Measurements from ENCODE around the gene GJA1. TPM values are rescaled to one million over a fixed set of nuclear protein-coding genes. Genes with fewer than 3 reads are reported as not detected.

GJA1 gene
- total and polyA plus RNA-seq, 4 donors: 20.7 to 90.0 (median 65.5) TPM

GRCh38 chr6:121463087-121463486 is 27.6 kb downstream of the GJA1 start:
- no peaks in the 10 kb centered on the region for H3K9me3 ChIP-seq (ENCODE audit: control insufficient read depth in 4 of 4, insufficient read depth in 3 of 4, low read length in 3 of 4)
- no peak overlapping the region for H3K9ac ChIP-seq (ENCODE audit: insufficient read depth in 1 of 2, low read length in 2 of 2)
- DNase-seq (no peak), ATAC-seq (ENCODE audit: insufficient read depth, low FRiP score) (no peak)
- TF ChIP-seq, protein P1, sequence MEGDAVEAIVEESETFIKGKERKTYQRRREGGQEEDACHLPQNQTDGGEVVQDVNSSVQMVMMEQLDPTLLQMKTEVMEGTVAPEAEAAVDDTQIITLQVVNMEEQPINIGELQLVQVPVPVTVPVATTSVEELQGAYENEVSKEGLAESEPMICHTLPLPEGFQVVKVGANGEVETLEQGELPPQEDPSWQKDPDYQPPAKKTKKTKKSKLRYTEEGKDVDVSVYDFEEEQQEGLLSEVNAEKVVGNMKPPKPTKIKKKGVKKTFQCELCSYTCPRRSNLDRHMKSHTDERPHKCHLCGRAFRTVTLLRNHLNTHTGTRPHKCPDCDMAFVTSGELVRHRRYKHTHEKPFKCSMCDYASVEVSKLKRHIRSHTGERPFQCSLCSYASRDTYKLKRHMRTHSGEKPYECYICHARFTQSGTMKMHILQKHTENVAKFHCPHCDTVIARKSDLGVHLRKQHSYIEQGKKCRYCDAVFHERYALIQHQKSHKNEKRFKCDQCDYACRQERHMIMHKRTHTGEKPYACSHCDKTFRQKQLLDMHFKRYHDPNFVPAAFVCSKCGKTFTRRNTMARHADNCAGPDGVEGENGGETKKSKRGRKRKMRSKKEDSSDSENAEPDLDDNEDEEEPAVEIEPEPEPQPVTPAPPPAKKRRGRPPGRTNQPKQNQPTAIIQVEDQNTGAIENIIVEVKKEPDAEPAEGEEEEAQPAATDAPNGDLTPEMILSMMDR (IDR thresholded peaks at IDR 0.05; ENCODE audit: control extremely low read depth, extremely low read depth): no peak
- H3K4me1 ChIP-seq (ENCODE audit: control insufficient read depth in 5 of 5, insufficient read depth in 5 of 5, low read length in 5 of 5): no peaks in the 10 kb centered on the region
- no peaks in the 10 kb centered on the region for H3K27me3 ChIP-seq (ENCODE audit: control insufficient read depth in 3 of 3, insufficient read depth in 3 of 3, low read length in 2 of 3)
- no peak overlapping the region for H3K27ac ChIP-seq (ENCODE audit: low read depth in 1 of 2, low read length in 1 of 2)
- H3K4me3 ChIP-seq: no peak overlapping the region
- H3K36me3 ChIP-seq (ENCODE audit: control insufficient read depth in 4 of 4, insufficient read depth in 4 of 4, low read length in 4 of 4): no peaks in the 10 kb centered on the region
- 88 to 90% methylated on average over 3 of the region's 3 CpGs for WGBS, 2 donors

DNA sequence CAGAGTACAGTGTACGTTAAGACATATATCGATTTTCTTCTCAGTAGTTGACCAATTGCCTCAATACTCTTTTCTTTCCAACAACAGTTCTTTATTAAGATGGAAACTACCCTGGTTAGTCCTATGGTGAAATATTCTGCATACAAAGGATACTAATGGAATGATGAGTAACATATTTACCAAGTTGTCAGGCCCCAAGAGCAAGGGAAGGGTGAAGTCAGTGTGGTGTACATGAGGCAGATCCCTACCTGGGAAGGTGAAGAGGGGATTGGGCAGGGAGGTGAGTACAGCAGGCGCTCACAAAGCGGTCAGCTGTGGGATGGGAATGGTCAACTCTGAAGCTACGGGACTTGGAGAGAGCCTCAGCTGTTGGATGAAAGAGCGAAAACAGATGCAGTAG is 29.7 kb downstream of the GJA1 start:
- no peak overlapping the region for H3K27ac ChIP-seq (ENCODE audit: low read depth in 1 of 2, low read length in 1 of 2)
- ATAC-seq (ENCODE audit: insufficient read depth, low FRiP score) (no peak), DNase-seq (no peak)
- H3K27me3 ChIP-seq (ENCODE audit: control insufficient read depth in 3 of 3, insufficient read depth in 3 of 3, low read length in 2 of 3): no peaks in the 10 kb centered on the region
- H3K9ac ChIP-seq (ENCODE audit: insufficient read depth in 1 of 2, low read length in 2 of 2): no peak overlapping the region
- 92 to 94% methylated on average over 6 of the region's 6 CpGs for WGBS, 2 donors
- TF ChIP-seq, protein P1 (IDR thresholded peaks at IDR 0.05; ENCODE audit: control extremely low read depth, extremely low read depth): no peak
- no peaks in the 10 kb centered on the region for H3K4me1 ChIP-seq (ENCODE audit: control insufficient read depth in 5 of 5, insufficient read depth in 5 of 5, low read length in 5 of 5)
- H3K4me3 ChIP-seq: no peak overlapping the region
- no peaks in the 10 kb centered on the region for H3K36me3 ChIP-seq (ENCODE audit: control insufficient read depth in 4 of 4, insufficient read depth in 4 of 4, low read length in 4 of 4)
- no peaks in the 10 kb centered on the region for H3K9me3 ChIP-seq (ENCODE audit: control insufficient read depth in 4 of 4, insufficient read depth in 3 of 4, low read length in 3 of 4)

DNA sequence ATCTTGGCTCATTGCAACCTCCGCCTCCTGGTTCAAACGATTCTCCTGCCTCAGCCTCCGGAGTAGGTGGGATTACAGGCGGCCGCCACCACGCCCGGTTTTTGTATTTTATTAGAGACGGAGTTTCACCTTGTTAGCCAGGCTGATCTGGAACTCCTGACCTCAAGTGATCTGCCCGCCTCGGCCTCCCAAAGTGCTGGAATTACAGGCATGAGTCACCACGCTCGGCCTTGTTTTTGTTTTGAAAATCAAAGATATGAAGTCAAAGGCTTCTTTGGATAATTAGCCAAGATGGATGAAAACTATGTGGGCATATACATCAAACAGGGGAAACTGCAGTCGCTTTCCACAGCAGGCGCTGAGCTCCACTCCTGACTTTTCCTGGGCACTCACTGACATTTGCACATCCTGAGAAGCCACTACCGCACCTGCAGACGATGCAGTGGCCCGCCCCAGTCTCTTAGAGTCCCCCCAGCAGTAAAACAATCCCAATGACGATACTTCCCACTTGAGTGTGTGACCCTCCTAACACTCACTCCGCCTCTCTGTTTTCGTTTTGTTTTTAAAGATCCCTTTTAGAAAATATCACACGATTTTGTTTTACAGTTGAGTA is 44.1 kb downstream of the GJA1 start:
- no peak for ATAC-seq (ENCODE audit: insufficient read depth, low FRiP score)
- no peak for DNase-seq
- no peaks in the 10 kb centered on the region for H3K27me3 ChIP-seq (ENCODE audit: control insufficient read depth in 3 of 3, insufficient read depth in 3 of 3, low read length in 2 of 3)
- H3K4me3 ChIP-seq: no peak overlapping the region
- 94% methylated on average over 21 of the region's 21 CpGs for WGBS, 2 donors
- H3K9me3 ChIP-seq (ENCODE audit: control insufficient read depth in 4 of 4, insufficient read depth in 3 of 4, low read length in 3 of 4): no peaks in the 10 kb centered on the region
- no peaks in the 10 kb centered on the region for H3K36me3 ChIP-seq (ENCODE audit: control insufficient read depth in 4 of 4, insufficient read depth in 4 of 4, low read length in 4 of 4)
- H3K4me1 ChIP-seq (ENCODE audit: control insufficient read depth in 5 of 5, insufficient read depth in 5 of 5, low read length in 5 of 5): no peaks in the 10 kb centered on the region
- no peak overlapping the region for H3K9ac ChIP-seq (ENCODE audit: insufficient read depth in 1 of 2, low read length in 2 of 2)
- TF ChIP-seq, protein P1 (IDR thresholded peaks at IDR 0.05; ENCODE audit: control extremely low read depth, extremely low read depth): no peak
- H3K27ac ChIP-seq (ENCODE audit: low read depth in 1 of 2, low read length in 1 of 2): no peak overlapping the region

Measured in lung (tissue), 12 donors.